ENCODE data around the gene ERO1B. TPM values are rescaled to one million over a fixed set of nuclear protein-coding genes. Genes with fewer than 3 reads are reported as not detected.

The ERO1B gene
- total RNA-seq: 1.4 and 1.6 TPM in 2 replicates

GRCh38 chr1:236281654-236282424, at the start of gene ERO1B:
Gene ERO1B, minus strand, starts transcription at chr1:236281958. Its CDS starts 175 bp downstream, at chr1:236281783.

Other genes starting within 250 kb of the ERO1B start
- 49.8 and 64.9 TPM in 2 replicates for gene NID1, start 216.9 kb downstream of the ERO1B start, total RNA-seq
- gene GPR137B, start 139.4 kb downstream of the ERO1B start, total RNA-seq: 11.3 and 15.7 TPM in 2 replicates
- 0.68 and 2.5 TPM in 2 replicates for gene EDARADD, start 112.3 kb upstream of the ERO1B start, total RNA-seq
- 63.9 and 65.8 TPM in 2 replicates for gene LGALS8, start 242.0 kb upstream of the ERO1B start, total RNA-seq

Data from aortic smooth muscle cell (primary cell).